ENCODE measurements around the gene KRT2.

DNA sequence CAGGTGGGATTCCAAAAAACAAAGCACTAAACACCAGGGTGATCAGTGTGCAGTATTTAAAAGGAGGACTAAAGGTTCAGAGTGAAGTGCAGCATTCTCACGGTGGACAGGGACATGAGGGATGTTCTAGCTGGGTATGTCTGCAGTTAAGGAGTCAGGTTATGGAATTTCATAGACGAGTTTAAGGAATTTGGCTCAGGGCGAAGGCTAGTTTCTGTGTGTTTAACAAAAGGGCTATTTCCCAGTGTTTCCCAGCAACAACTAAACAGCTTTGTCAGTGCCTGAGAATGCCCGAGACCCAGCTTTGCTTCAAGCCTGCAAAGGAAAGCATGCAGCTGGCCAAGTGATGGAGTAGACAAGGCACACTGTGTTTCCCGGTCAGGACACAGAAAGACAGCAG is 21.2 kb upstream of the KRT2 start:
- TF ChIP-seq CTCF (IDR thresholded peaks at IDR 0.05) (no peak), POLR2A (IDR thresholded peaks at IDR 0.05) (no peak)

All from thyroid gland (tissue), 4 donors.